Esophagus muscularis mucosa (tissue), 3 donors: ENCODE measurements around the gene TXNL4A.

Experiments used
- CTCF ChIP-seq, 3 experiments: fragments of 200-600 bp in 2 of 3; fragments of 450-650 bp in 1 of 3; sonication (generic) in 2 of 3; IDR thresholded peaks; one replicate each; pipeline ENCODE4 v1.5.1; 2017 to 2019; ENCODE audit warnings: antibody characterized with exemption in 3 of 3, mild to moderate bottlenecking in 2 of 3, moderate library complexity in 1 of 3
- POLR2AphosphoS5 ChIP-seq, 2 donors: sonication (generic); formaldehyde crosslinking; IDR thresholded peaks; one replicate each; pipeline ENCODE4 v1.6.1; 2017; ENCODE audit warnings: antibody characterized with exemption in 2 of 2

GRCh38 chr18:79947881-79948610 lies 40.3 kb downstream of the TXNL4A start:
- no peak for TF ChIP-seq POLR2AphosphoS5 (IDR thresholded peaks at IDR 0.05)
- no peak for TF ChIP-seq CTCF (IDR thresholded peaks at IDR 0.05)
